NCI-H1105 treated with DMSO at 0.1 percent for 48 hours (cell line): ENCODE data around the gene ARHGAP9.

Experiments
- DNase-seq: peaks from one replicate; lab custom pipeline; 2025; lab: John Stamatoyannopoulos, UW

The ARHGAP9 gene

GRCh38 chr12:57491393-57492280, 12.0 kb upstream of the ARHGAP9 start:
- DNase-seq: no peak

- no peak for DNase-seq
These were observed 10.5 kb upstream of the ARHGAP9 start for GRCh38 chr12:57490126-57490525.

- DNase-seq: no peak
These were observed 9.5 kb upstream of the ARHGAP9 start for GRCh38 chr12:57489157-57489641.

- no peak for DNase-seq
These were observed 8.9 kb upstream of the ARHGAP9 start for GRCh38 chr12:57488402-57489156.

GRCh38 chr12:57487597-57488401, 8.1 kb upstream of the ARHGAP9 start, which contains the start of gene MARS1:
TSS of gene MARS1 (plus strand) at chr12:57488068. CDS start at chr12:57488091, 23 bp downstream.
- peak; percentile 90 for DNase-seq

- DNase-seq: no peak
These were observed 7.5 kb upstream of the ARHGAP9 start for GRCh38 chr12:57487055-57487596.

GRCh38 chr12:57485695-57486094, 6.0 kb upstream of the ARHGAP9 start:
- DNase-seq: no peak

- DNase-seq: no peak
These were observed 3.8 kb upstream of the ARHGAP9 start for GRCh38 chr12:57483466-57483865.

GRCh38 chr12:57481671-57482070, 2.0 kb upstream of the ARHGAP9 start:
- DNase-seq: no peak

GRCh38 chr12:57479043-57479375, 657 bp downstream of the ARHGAP9 start:
- DNase-seq: no peak

GRCh38 chr12:57477710-57478681, 1.7 kb downstream of the ARHGAP9 start:
- no peak for DNase-seq

GRCh38 chr12:57476993-57477709, 2.5 kb downstream of the ARHGAP9 start:
- no peak for DNase-seq

GRCh38 chr12:57476162-57476992, 3.3 kb downstream of the ARHGAP9 start:
- DNase-seq: no peak

GRCh38 chr12:57475271-57476161, 4.2 kb downstream of the ARHGAP9 start:
- DNase-seq: no peak

GRCh38 chr12:57474862-57475261, 4.8 kb downstream of the ARHGAP9 start:
- DNase-seq: peak; percentile 36

GRCh38 chr12:57474430-57474829, 5.2 kb downstream of the ARHGAP9 start:
- peak; percentile 20 for DNase-seq

- no peak for DNase-seq
These were observed 5.8 kb downstream of the ARHGAP9 start for GRCh38 chr12:57473886-57474285.

- no peak for DNase-seq
These were observed 6.3 kb downstream of the ARHGAP9 start for GRCh38 chr12:57473392-57473791.
